Stimulated activated CD8-positive, alpha-beta memory T cell treated with anti-CD3 and anti-CD28 coated beads, Interleukin-15, amount 100 ng/mL, for 1 hour (primary cell): ENCODE results near the gene CCDC194.
"Not testable (repeated sequence)": the region's sequence is repeated elsewhere in the genome, so short reads cannot be mapped to it uniquely, and the experiment has no call there.

Experiments used
- DNase-seq: peaks from one replicate; pipeline ENCODE4 v3.0.0-alpha.2; 2020; ENCODE audit warnings: low read depth

CCDC194 gene

GRCh38 chr19:17370026-17370587 lies 23.9 kb downstream of the CCDC194 start:
- no peak for DNase-seq

GRCh38 chr19:17365361-17365760 lies 28.6 kb downstream of the CCDC194 start:
- DNase-seq = no peak

GRCh38 chr19:17363852-17364605 lies 30.0 kb downstream of the CCDC194 start:
- DNase-seq = not testable (repeated sequence)

GRCh38 chr19:17359905-17360800 lies 33.8 kb downstream of the CCDC194 start:
- no peak for DNase-seq

GRCh38 chr19:17358395-17358794 lies 35.6 kb downstream of the CCDC194 start:
- DNase-seq = no peak

- no peak for DNase-seq
These were observed 36.3 kb downstream of the CCDC194 start for GRCh38 chr19:17357724-17358123.

- no peak for DNase-seq
These were observed 36.8 kb downstream of the CCDC194 start for GRCh38 chr19:17357078-17357666.

- no peak for DNase-seq
These were observed 40.6 kb downstream of the CCDC194 start for GRCh38 chr19:17353386-17353785.

- DNase-seq = no peak
These were observed 41.3 kb downstream of the CCDC194 start for GRCh38 chr19:17352608-17353280.

- DNase-seq = no peak
These were observed 42.1 kb downstream of the CCDC194 start for GRCh38 chr19:17351815-17352435.

- DNase-seq = no peak
These were observed 45.3 kb downstream of the CCDC194 start for GRCh38 chr19:17348700-17349099.

- no peak for DNase-seq
These were observed 46.1 kb downstream of the CCDC194 start for GRCh38 chr19:17347877-17348276.

- DNase-seq = no peak
These were observed 46.6 kb downstream of the CCDC194 start for GRCh38 chr19:17347361-17347760.

- peak; percentile 63 for DNase-seq
These were observed 47.8 kb downstream of the CCDC194 start for GRCh38 chr19:17346109-17346671.

- no peak for DNase-seq
These were observed 52.2 kb downstream of the CCDC194 start for GRCh38 chr19:17341845-17342244.

GRCh38 chr19:17341386-17341785 lies 52.6 kb downstream of the CCDC194 start:
- no peak for DNase-seq

- no peak for DNase-seq
These were observed 53.1 kb downstream of the CCDC194 start for GRCh38 chr19:17340871-17341357.
